H1 (cell line): ENCODE measurements around the gene GLG1. TPM values are rescaled to one million over a fixed set of nuclear protein-coding genes. Genes with fewer than 3 reads are reported as not detected.

ENCODE experiments used
- ASH2L ChIP-seq: fragments of 200-600, 300-600 bp; sonication (generic); IDR thresholded peaks from one replicate; pipeline ENCODE4 v1.7.1; 2017; ENCODE audit warnings: low read length
- PHF8 ChIP-seq: fragments of 200-600 bp; sonication (generic); conservative IDR thresholded peaks from 2 replicates; pipeline ENCODE4 v1.7.1; 2012; ENCODE audit warnings: low read depth, mild to moderate bottlenecking, inconsistent platforms, low read length, moderate library complexity
- polyA plus RNA-seq, 7 experiments: library from polyadenylated mRNA; depleted of rRNA in 3 of 7; stranded (reverse) in 5 of 7; unstranded in 2 of 7; fragments of >200 nt in 5 of 7; fragments of 200-250 nt in 2 of 7; gene quantifications; 1 replicate in 5 of 7; 2 replicates in 1 of 7; 4 replicates in 1 of 7; pipeline versions ENCODE4 v1.2.1 to v1.2.3, GENCODE V29; 2011 to 2013; ENCODE audit warnings: missing spikeins in 2 of 7, mixed read lengths in 2 of 7
- total RNA-seq: library from RNA; stranded (reverse); fragmentation: NEBNext Ultra II Directional; extraction: Animal tissue kit (Norgen Biotek cat#: 25700); gene quantifications from 2 replicates; pipeline ENCODE4 v1.2.1, GENCODE V29; 2021

The GLG1 gene
- total and polyA plus RNA-seq, 2 of the 8 experiments (the other 6 are each of a cell fraction or from before 2014, with no cell fraction given), result 53.4 to 139 TPM

DNA sequence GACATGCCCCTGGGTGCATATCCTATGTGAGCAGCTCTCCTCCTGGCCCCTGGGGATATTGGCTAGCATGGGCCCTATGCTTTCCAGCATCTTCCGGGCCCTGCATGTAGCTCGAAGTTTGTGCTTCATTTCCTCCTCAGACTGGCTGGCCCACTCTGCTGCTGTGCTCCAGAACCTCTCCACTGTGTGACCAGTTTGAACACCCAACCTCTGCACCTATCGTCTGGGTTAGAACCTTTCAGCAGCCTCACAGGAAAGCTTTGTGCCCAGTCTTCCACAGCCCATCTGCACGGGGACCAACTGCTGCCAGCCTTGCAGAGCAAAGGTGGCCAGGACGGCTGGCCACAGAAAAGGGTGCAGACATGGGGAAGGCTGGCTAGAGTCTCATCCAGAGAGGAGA is 175.4 kb downstream of the GLG1 start (continued):
- no peak for TF ChIP-seq PHF8
- TF ChIP-seq ASH2L, result no peak
